Measurements from ENCODE around the gene TCF4.

TCF4 gene

DNA sequence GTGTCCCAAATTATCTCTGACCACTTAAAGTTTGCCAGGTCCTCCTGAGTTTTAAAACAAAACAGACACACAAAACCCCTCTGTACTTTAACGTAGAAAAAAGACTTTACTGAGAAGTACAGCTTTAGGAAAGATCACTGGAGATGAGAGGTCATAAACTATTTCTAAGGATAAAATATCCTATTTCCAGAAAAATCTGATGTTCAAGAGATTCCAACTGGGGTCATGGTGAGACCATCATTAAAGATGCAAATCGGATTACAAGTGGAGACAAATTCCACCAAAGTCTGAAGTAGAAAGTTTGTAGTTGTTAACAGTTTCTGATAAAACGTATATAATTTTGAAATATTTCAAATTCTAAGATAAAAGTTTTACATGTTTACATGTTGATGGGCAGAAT lies 241.6 kb downstream of the TCF4 start:
- Histone ChIP-seq H3K4me1 (ENCODE audit: insufficient read depth, low read length, poor library complexity, severe bottlenecking) (peaks cover 18% of the 10 kb centered on the region), H3K9me3 (ENCODE audit: insufficient read depth, low read depth, low read length) (no peaks in the 10 kb centered on the region), H3K27me3 (ENCODE audit: insufficient read depth, low read length, poor library complexity, severe bottlenecking) (no peaks in the 10 kb centered on the region), H3K9ac (ENCODE audit: low read depth, low read length, poor library complexity, severe bottlenecking) (no peak overlapping the region), H3K4me2 (ENCODE audit: low read depth, low read length, poor library complexity, severe bottlenecking) (no peak overlapping the region), H2AFZ (ENCODE audit: low read length) (no peak overlapping the region), H4K20me1 (ENCODE audit: insufficient read depth, low read length, poor library complexity, severe bottlenecking) (no peaks in the 10 kb centered on the region), H3K79me2 (ENCODE audit: insufficient read depth, low read length) (no peaks in the 10 kb centered on the region), H3K9me2 (replicated peaks; ENCODE audit: low read depth, low read length) (no peaks in the 10 kb centered on the region), H3K4me3 (ENCODE audit: low read length, poor library complexity, severe bottlenecking) (no peak overlapping the region), H3F3A (ENCODE audit: low read depth) (no peaks in the 10 kb centered on the region), H3K36me3 (ENCODE audit: insufficient read depth, low read length) (no peaks in the 10 kb centered on the region)
- TF ChIP-seq, protein P1, sequence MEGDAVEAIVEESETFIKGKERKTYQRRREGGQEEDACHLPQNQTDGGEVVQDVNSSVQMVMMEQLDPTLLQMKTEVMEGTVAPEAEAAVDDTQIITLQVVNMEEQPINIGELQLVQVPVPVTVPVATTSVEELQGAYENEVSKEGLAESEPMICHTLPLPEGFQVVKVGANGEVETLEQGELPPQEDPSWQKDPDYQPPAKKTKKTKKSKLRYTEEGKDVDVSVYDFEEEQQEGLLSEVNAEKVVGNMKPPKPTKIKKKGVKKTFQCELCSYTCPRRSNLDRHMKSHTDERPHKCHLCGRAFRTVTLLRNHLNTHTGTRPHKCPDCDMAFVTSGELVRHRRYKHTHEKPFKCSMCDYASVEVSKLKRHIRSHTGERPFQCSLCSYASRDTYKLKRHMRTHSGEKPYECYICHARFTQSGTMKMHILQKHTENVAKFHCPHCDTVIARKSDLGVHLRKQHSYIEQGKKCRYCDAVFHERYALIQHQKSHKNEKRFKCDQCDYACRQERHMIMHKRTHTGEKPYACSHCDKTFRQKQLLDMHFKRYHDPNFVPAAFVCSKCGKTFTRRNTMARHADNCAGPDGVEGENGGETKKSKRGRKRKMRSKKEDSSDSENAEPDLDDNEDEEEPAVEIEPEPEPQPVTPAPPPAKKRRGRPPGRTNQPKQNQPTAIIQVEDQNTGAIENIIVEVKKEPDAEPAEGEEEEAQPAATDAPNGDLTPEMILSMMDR (conservative IDR thresholded peaks at IDR 0.05; ENCODE audit: low read length): no peak
- TF ChIP-seq EZH2phosphoT487 (IDR thresholded peaks at IDR 0.05; ENCODE audit: borderline replicate concordance): no peak

DNA sequence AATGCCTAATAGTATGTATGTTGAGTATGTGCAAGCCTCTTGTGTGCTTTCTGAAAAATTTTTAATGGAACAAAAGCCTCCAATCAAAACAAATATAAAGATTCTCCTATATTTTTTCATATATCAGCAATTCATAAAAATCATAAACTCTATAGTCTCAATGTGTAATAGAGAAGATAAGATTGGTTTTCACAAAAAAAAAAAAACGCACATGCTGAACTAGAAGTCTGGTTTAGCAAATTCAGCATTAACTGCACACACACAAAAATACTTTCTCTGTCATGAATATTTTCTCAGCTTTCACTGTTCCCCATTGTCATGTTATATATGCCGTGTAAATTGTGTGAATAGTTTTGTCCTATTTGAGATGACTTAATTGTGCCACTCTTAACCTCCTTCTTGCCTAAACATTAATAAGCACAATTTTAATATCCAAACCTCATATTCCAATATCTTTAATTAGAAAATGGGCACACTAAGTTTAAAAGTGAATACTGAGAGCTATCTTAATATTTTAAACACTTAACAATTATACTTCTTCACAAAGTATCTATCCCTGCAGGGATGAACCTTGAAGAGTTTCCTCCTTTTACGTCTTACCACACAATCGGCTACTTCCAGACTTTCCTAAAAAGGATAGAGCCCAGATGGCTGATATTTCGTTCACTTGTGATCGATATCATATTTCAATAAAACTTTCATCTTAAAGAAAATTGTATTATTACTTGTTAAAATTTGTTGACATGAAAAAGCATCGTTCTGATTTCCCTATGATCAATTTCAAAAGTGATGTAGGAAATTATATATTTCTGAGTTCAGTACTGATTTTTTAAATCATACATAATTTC lies 242.7 kb downstream of the TCF4 start:
- TF ChIP-seq, protein P1 (conservative IDR thresholded peaks at IDR 0.05; ENCODE audit: low read length): no peak
- TF ChIP-seq EZH2phosphoT487 (IDR thresholded peaks at IDR 0.05; ENCODE audit: borderline replicate concordance): no peak
- Histone ChIP-seq H3K4me3 (ENCODE audit: low read length, poor library complexity, severe bottlenecking) (no peak overlapping the region), H2AFZ (ENCODE audit: low read length) (no peak overlapping the region), H3K9me3 (ENCODE audit: insufficient read depth, low read depth, low read length) (no peaks in the 10 kb centered on the region), H3K36me3 (ENCODE audit: insufficient read depth, low read length) (no peaks in the 10 kb centered on the region), H4K20me1 (ENCODE audit: insufficient read depth, low read length, poor library complexity, severe bottlenecking) (no peaks in the 10 kb centered on the region), H3F3A (ENCODE audit: low read depth) (no peaks in the 10 kb centered on the region), H3K79me2 (ENCODE audit: insufficient read depth, low read length) (no peaks in the 10 kb centered on the region), H3K27me3 (ENCODE audit: insufficient read depth, low read length, poor library complexity, severe bottlenecking) (no peaks in the 10 kb centered on the region), H3K9ac (ENCODE audit: low read depth, low read length, poor library complexity, severe bottlenecking) (no peak overlapping the region), H3K4me1 (ENCODE audit: insufficient read depth, low read length, poor library complexity, severe bottlenecking) (peaks cover 17% of the 10 kb centered on the region), H3K4me2 (ENCODE audit: low read depth, low read length, poor library complexity, severe bottlenecking) (no peak overlapping the region), H3K9me2 (replicated peaks; ENCODE audit: low read depth, low read length) (no peaks in the 10 kb centered on the region)

DNA sequence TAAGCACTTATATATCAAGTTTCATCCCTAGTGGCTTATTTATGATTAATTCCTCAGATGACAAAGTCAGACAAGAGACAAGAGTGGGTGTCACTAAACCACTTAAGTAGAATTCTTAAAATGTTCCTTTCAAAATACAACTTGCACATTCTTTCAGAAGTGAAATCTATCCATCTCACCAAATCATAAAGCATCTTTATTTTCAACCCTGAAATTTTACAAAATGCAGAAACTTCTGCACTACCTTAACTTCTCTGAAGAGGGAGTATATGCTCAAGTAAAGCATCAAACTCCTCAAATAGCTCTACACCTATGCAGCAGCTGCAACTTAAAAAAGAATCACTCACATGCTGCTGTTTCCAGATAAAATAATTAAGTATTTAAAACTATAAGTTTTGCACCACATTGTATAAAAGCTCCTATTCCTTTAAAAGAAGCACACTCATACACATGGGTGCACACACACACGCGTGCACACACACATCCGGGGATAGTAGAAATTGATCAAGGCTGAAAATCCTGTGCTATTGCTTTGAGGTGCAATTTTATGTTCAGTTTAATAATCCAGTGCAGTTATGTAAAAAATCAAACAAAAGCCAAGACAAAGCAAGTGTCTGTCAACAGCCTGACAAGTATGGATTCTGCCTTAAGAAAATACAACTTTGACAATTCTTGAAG lies 244.5 kb downstream of the TCF4 start:
- peaks cover 26% of the 10 kb centered on the region for H3K4me1 ChIP-seq (ENCODE audit: insufficient read depth, low read length, poor library complexity, severe bottlenecking)
- no peaks in the 10 kb centered on the region for H3K9me3 ChIP-seq (ENCODE audit: insufficient read depth, low read depth, low read length)
- peaks cover 5% of the 10 kb centered on the region; the same call in 1 of the 2 replicates for H3F3A ChIP-seq (ENCODE audit: low read depth)
- H3K4me2 ChIP-seq (ENCODE audit: low read depth, low read length, poor library complexity, severe bottlenecking): no peak overlapping the region
- H3K27me3 ChIP-seq (ENCODE audit: insufficient read depth, low read length, poor library complexity, severe bottlenecking): no peaks in the 10 kb centered on the region
- no peaks in the 10 kb centered on the region for H4K20me1 ChIP-seq (ENCODE audit: insufficient read depth, low read length, poor library complexity, severe bottlenecking)
- no peak overlapping the region for H3K9ac ChIP-seq (ENCODE audit: low read depth, low read length, poor library complexity, severe bottlenecking)
- TF ChIP-seq, protein P1 (conservative IDR thresholded peaks at IDR 0.05; ENCODE audit: low read length): peak; percentile 79
- TF ChIP-seq EZH2phosphoT487 (IDR thresholded peaks at IDR 0.05; ENCODE audit: borderline replicate concordance): no peak
- H3K36me3 ChIP-seq (ENCODE audit: insufficient read depth, low read length): no peaks in the 10 kb centered on the region
- no peak overlapping the region for H2AFZ ChIP-seq (ENCODE audit: low read length)
- no peaks in the 10 kb centered on the region for H3K9me2 ChIP-seq (replicated peaks; ENCODE audit: low read depth, low read length)
- no peaks in the 10 kb centered on the region for H3K79me2 ChIP-seq (ENCODE audit: insufficient read depth, low read length)
- H3K4me3 ChIP-seq (ENCODE audit: low read length, poor library complexity, severe bottlenecking): no peak overlapping the region

Data from Loucy (cell line).